Gastrocnemius medialis (tissue), 4 donors: Measurements from ENCODE around the gene CDK14.

Source experiments
- CTCF ChIP-seq, 5 experiments: fragments of 450-650 bp in 3 of 5; fragments of 200-600 bp in 2 of 5; sonication (generic) in 2 of 5; IDR thresholded peaks in 4 of 5; conservative IDR thresholded peaks in 1 of 5; 1 replicate in 4 of 5; 2 replicates in 1 of 5; pipeline ENCODE4 v1.5.1; 2016 to 2019; ENCODE audit warnings: antibody characterized with exemption in 5 of 5, mild to moderate bottlenecking in 3 of 5, moderate library complexity in 3 of 5
- POLR2A ChIP-seq, 2 donors: fragments of 450-650 bp; IDR thresholded peaks; one replicate each; pipeline ENCODE4 v1.6.1; 2017; ENCODE audit warnings: antibody characterized with exemption in 2 of 2, mild to moderate bottlenecking in 2 of 2, moderate library complexity in 2 of 2

- TF ChIP-seq CTCF (IDR thresholded peaks at IDR 0.05 in 4 of 5, conservative IDR thresholded peaks at IDR 0.05 in 1 of 5) = no peak
- no peak for TF ChIP-seq POLR2A (IDR thresholded peaks at IDR 0.05)
These were observed 4.1 kb upstream of the CDK14 start for GRCh38 chr7:90592033-90592432.
